ENCODE data around the gene PTPN4. TPM values are rescaled to one million over a fixed set of nuclear protein-coding genes. Genes with fewer than 3 reads are reported as not detected.

PTPN4 gene
- total and polyA plus RNA-seq, 10 of the 15 experiments (the other 5 are each of a cell fraction or from before 2014, with no cell fraction given): 5.0 to 29.7 (median 23.7) TPM

DNA sequence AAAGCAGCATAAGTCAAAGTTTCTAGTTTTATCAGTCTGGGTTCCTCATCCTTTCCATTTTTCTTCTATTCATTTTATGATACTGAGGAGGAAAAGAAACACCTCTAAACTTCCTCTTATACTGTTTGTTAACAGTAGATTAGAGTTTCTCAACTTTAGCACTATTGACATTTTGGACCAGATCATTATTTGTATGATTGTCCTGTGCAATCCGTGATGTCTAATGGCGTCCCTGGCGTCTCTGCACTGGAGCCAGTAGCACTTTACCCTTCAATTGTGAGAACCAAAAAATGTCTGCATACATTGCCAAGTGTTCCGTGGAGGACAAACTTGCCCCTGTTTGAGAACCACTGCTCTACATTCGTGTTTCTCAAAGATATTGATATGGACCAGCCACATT is 25.2 kb downstream of the PTPN4 start:
- Histone ChIP-seq H2AFZ (ENCODE audit: control insufficient read depth, low read depth, low read length) (no peak overlapping the region), H3K79me2 (ENCODE audit: control insufficient read depth, insufficient read depth, low read length) (peaks cover 4% of the 10 kb centered on the region), H3K36me3 (ENCODE audit: control insufficient read depth in 2 of 2, insufficient read depth in 2 of 2, low read length in 1 of 2) (no peaks in the 10 kb centered on the region), H4K20me1 (ENCODE audit: control insufficient read depth, insufficient read depth) (no peaks in the 10 kb centered on the region), H3K27me3 (replicated peaks in 1 of 2; ENCODE audit: control insufficient read depth in 2 of 2, insufficient read depth in 2 of 2, low read length in 1 of 2) (no peaks in the 10 kb centered on the region), H3K4me1 (ENCODE audit: control insufficient read depth, insufficient read depth, low read length) (no peaks in the 10 kb centered on the region), H3K4me2 (ENCODE audit: control insufficient read depth, insufficient read depth) (no peak overlapping the region), H3K9ac (ENCODE audit: control insufficient read depth, insufficient read depth, low read length) (no peak overlapping the region), H3K27ac (ENCODE audit: control insufficient read depth, insufficient read depth) (no peak overlapping the region), H3K4me3 (no peak overlapping the region), H3K9me3 (replicated peaks; ENCODE audit: control insufficient read depth, insufficient read depth, low read length) (peaks cover 3% of the 10 kb centered on the region; the same call in 2 of the 3 replicates)
- ChIA-PET SMC1A (ENCODE audit: uncharacterized antibody, unreplicated experiment) (interaction anchor here (1.6 kb wide), 1 partner anchor 16 kb away, joined by 3 read pairs; no protein-coding TSS in a partner anchor), CTCF (no interaction called here), RAD21 (ENCODE audit: unreplicated experiment) (interaction anchor here (0.9 kb wide), 1 partner anchor 25 kb away, joined by 3 read pairs; the partner anchor contains the start of gene PTPN4), POLR2A (interaction anchor here (0.6 kb wide), 1 partner anchor 25 kb away, joined by 3 read pairs; no protein-coding TSS in a partner anchor)
- intact Hi-C loops (cut with micrococcal nuclease; ENCODE audit: unreplicated experiment) (no loop called here), in situ Hi-C loops (cut with MboI) (no loop called here)
- 72% methylated on average over 5 of the region's 5 CpGs for WGBS (ENCODE audit: insufficient coverage, insufficient replicate concordance, low lambda C conversion rate, missing lambda C conversion rate)
- no peak for FAIRE-seq
- no TSS peak for BruUV-seq (replicated peaks)
- no peak for DNase-seq (ENCODE audit: low read depth, low spot score)
- ATAC-seq: no peak
- TF ChIP-seq GABPA (IDR thresholded peaks at IDR 0.05; ENCODE audit: low read depth) (no peak), KDM1A (IDR thresholded peaks at IDR 0.05; ENCODE audit: borderline replicate concordance) (no peak), ZNF622 (IDR thresholded peaks at IDR 0.05) (no peak), KLF5 (IDR thresholded peaks at IDR 0.05; ENCODE audit: partially characterized antibody) (no peak), TBL1XR1 (IDR thresholded peaks at IDR 0.05; ENCODE audit: low read depth, low read length) (no peak), NFYA (IDR thresholded peaks at IDR 0.05; ENCODE audit: borderline replicate concordance, low read depth, low read length) (no peak), MEF2B (IDR thresholded peaks at IDR 0.05; ENCODE audit: partially characterized antibody, poor library complexity, severe bottlenecking) (no peak), CBX3 (IDR thresholded peaks at IDR 0.05; ENCODE audit: borderline replicate concordance, low read depth) (no peak), RUNX3 (IDR thresholded peaks at IDR 0.05; ENCODE audit: low read length) (no peak)
- TF ChIP-seq, protein P1, sequence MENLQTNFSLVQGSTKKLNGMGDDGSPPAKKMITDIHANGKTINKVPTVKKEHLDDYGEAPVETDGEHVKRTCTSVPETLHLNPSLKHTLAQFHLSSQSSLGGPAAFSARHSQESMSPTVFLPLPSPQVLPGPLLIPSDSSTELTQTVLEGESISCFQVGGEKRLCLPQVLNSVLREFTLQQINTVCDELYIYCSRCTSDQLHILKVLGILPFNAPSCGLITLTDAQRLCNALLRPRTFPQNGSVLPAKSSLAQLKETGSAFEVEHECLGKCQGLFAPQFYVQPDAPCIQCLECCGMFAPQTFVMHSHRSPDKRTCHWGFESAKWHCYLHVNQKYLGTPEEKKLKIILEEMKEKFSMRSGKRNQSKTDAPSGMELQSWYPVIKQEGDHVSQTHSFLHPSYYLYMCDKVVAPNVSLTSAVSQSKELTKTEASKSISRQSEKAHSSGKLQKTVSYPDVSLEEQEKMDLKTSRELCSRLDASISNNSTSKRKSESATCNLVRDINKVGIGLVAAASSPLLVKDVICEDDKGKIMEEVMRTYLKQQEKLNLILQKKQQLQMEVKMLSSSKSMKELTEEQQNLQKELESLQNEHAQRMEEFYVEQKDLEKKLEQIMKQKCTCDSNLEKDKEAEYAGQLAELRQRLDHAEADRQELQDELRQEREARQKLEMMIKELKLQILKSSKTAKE (IDR thresholded peaks at IDR 0.05; ENCODE audit: low read depth, poor library complexity, severe bottlenecking): no peak
- TF ChIP-seq, protein P2, sequence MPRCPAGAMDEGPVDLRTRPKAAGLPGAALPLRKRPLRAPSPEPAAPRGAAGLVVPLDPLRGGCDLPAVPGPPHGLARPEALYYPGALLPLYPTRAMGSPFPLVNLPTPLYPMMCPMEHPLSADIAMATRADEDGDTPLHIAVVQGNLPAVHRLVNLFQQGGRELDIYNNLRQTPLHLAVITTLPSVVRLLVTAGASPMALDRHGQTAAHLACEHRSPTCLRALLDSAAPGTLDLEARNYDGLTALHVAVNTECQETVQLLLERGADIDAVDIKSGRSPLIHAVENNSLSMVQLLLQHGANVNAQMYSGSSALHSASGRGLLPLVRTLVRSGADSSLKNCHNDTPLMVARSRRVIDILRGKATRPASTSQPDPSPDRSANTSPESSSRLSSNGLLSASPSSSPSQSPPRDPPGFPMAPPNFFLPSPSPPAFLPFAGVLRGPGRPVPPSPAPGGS (IDR thresholded peaks at IDR 0.05; ENCODE audit: borderline replicate concordance, insufficient read depth, low read depth, low read length, poor library complexity, severe bottlenecking): no peak
- TF ChIP-seq, protein P3, sequence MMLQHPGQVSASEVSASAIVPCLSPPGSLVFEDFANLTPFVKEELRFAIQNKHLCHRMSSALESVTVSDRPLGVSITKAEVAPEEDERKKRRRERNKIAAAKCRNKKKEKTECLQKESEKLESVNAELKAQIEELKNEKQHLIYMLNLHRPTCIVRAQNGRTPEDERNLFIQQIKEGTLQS (IDR thresholded peaks at IDR 0.05; ENCODE audit: borderline replicate concordance, extremely low read depth, low read depth, low read length): no peak
- TF ChIP-seq, protein P4, sequence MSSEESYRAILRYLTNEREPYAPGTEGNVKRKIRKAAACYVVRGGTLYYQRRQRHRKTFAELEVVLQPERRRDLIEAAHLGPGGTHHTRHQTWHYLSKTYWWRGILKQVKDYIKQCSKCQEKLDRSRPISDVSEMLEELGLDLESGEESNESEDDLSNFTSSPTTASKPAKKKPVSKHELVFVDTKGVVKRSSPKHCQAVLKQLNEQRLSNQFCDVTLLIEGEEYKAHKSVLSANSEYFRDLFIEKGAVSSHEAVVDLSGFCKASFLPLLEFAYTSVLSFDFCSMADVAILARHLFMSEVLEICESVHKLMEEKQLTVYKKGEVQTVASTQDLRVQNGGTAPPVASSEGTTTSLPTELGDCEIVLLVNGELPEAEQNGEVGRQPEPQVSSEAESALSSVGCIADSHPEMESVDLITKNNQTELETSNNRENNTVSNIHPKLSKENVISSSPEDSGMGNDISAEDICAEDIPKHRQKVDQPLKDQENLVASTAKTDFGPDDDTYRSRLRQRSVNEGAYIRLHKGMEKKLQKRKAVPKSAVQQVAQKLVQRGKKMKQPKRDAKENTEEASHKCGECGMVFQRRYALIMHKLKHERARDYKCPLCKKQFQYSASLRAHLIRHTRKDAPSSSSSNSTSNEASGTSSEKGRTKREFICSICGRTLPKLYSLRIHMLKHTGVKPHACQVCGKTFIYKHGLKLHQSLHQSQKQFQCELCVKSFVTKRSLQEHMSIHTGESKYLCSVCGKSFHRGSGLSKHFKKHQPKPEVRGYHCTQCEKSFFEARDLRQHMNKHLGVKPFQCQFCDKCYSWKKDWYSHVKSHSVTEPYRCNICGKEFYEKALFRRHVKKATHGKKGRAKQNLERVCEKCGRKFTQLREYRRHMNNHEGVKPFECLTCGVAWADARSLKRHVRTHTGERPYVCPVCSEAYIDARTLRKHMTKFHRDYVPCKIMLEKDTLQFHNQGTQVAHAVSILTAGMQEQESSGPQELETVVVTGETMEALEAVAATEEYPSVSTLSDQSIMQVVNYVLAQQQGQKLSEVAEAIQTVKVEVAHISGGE (CRISPR knock-in tag; IDR thresholded peaks at IDR 0.05): no peak

All from GM12878 (cell line).